Glutamatergic neuron (in vitro differentiated cells): ENCODE measurements around the gene SDHC. TPM values are rescaled to one million over a fixed set of nuclear protein-coding genes. Genes with fewer than 3 reads are reported as not detected.
A peak's percentile ranks its signal among the peaks of the same experiment; 100 is the strongest.

Experiments used
- DNase-seq: peaks from one replicate; pipeline ENCODE4 v3.0.0; 2022
- H3K27ac Mint-ChIP-seq: one replicate; pipeline ENCODE4 v1.8.0; 2020; ENCODE audit warnings: mild to moderate bottlenecking, mixed read lengths, inconsistent platforms; ENCODE audit not compliant: unreplicated experiment
- H3K27me3 Mint-ChIP-seq: one replicate; pipeline ENCODE4 v1.8.0; 2020; ENCODE audit warnings: mild to moderate bottlenecking, moderate library complexity, mixed read lengths, inconsistent platforms; ENCODE audit not compliant: unreplicated experiment
- H3K36me3 Mint-ChIP-seq: one replicate; pipeline ENCODE4 v1.8.0; 2020; ENCODE audit warnings: mild to moderate bottlenecking, mixed read lengths, inconsistent platforms; ENCODE audit not compliant: unreplicated experiment
- H3K4me1 Mint-ChIP-seq: one replicate; pipeline ENCODE4 v1.8.0; 2020; ENCODE audit warnings: mild to moderate bottlenecking, low read depth, mixed read lengths, inconsistent platforms; ENCODE audit not compliant: unreplicated experiment
- H3K4me3 Mint-ChIP-seq: one replicate; pipeline ENCODE4 v1.8.0; 2020; ENCODE audit warnings: mild to moderate bottlenecking, mixed read lengths, inconsistent platforms; ENCODE audit not compliant: unreplicated experiment
- H3K9me3 Mint-ChIP-seq: one replicate; pipeline ENCODE4 v1.8.0; 2020; ENCODE audit warnings: mild to moderate bottlenecking, moderate library complexity, mixed read lengths, inconsistent platforms; ENCODE audit not compliant: unreplicated experiment
- CTCF ChIP-seq: fragments of 200-600 bp; sonication (generic); IDR thresholded peaks from one replicate; pipeline ENCODE4 v1.5.0; 2021; ENCODE audit not compliant: partially characterized antibody, unreplicated experiment
- long read RNA-seq: library from polyadenylated mRNA; unstranded; transcript quantifications from one replicate; pipeline ENCODE4 v2.0.0, GENCODE V29; 2020; ENCODE audit not compliant: unreplicated experiment
- total RNA-seq: library from RNA; stranded (reverse); fragmentation: NEBNext Ultra II Directional; extraction: Animal tissue kit (Norgen Biotek cat#: 25700); gene quantifications from one replicate; pipeline ENCODE4 v1.2.1, GENCODE V29; 2021; ENCODE audit not compliant: unreplicated experiment

Gene SDHC
- total RNA-seq = 170 TPM
- long read RNA-seq, full-length matches to known transcripts = 15 of 17 reads
- long read RNA-seq, partial matches to known transcripts = 1 of 17 reads
- long read RNA-seq, other reads (novel, unspliced or antisense) = 1 of 17 reads

- Mint-ChIP-seq H3K27ac (peak within 1 kb of the TSS; percentile 98), H3K9me3 (peaks cover 2% of the 10 kb centered on the region), H3K4me3 (peak within 1 kb of the TSS; percentile 98), H3K36me3 (no peaks in the 10 kb centered on the region), H3K4me1 (peaks cover 28% of the 10 kb centered on the region), H3K27me3 (peaks cover 8% of the 10 kb centered on the region)
- TF ChIP-seq CTCF = no peak
- peak; percentile 92 for DNase-seq
Measured at GRCh38 chr1:161314201-161314981, at the start of gene SDHC. Gene SDHC (plus strand): TSS chr1:161314381. CDS start chr1:161314406, 25 bp downstream.

- H3K27ac Mint-ChIP-seq = no peak overlapping the region
- no peaks in the 10 kb centered on the region for H3K36me3 Mint-ChIP-seq
- TF ChIP-seq CTCF = no peak
- DNase-seq = no peak
- H3K9me3 Mint-ChIP-seq = peaks cover 2% of the 10 kb centered on the region
- no peak overlapping the region for H3K4me3 Mint-ChIP-seq
- peaks cover 15% of the 10 kb centered on the region for H3K4me1 Mint-ChIP-seq
- peaks cover 3% of the 10 kb centered on the region for H3K27me3 Mint-ChIP-seq
Measured at GRCh38 chr1:161265305-161265704, 48.9 kb upstream of the SDHC start.

GRCh38 chr1:161266202-161266601 lies 48.0 kb upstream of the SDHC start:
- no peak overlapping the region for H3K4me3 Mint-ChIP-seq
- no peak for TF ChIP-seq CTCF

GRCh38 chr1:161266836-161267235 lies 47.3 kb upstream of the SDHC start:
- Mint-ChIP-seq H3K36me3 (no peaks in the 10 kb centered on the region), H3K4me3 (no peak overlapping the region), H3K27me3 (no peaks in the 10 kb centered on the region), H3K9me3 (no peaks in the 10 kb centered on the region), H3K27ac (no peak overlapping the region), H3K4me1 (peaks cover under 1% of the 10 kb centered on the region)
- TF ChIP-seq CTCF = no peak
- DNase-seq = no peak

More at GRCh38 chr1:161266202-161266601, 48.0 kb upstream of the SDHC start:
- no peaks in the 10 kb centered on the region for H3K9me3 Mint-ChIP-seq
- H3K36me3 Mint-ChIP-seq = no peaks in the 10 kb centered on the region
- no peaks in the 10 kb centered on the region for H3K27me3 Mint-ChIP-seq
- H3K4me1 Mint-ChIP-seq = peaks cover 7% of the 10 kb centered on the region
- DNase-seq = no peak
- H3K27ac Mint-ChIP-seq = no peak overlapping the region

GRCh38 chr1:161267321-161267720 lies 46.9 kb upstream of the SDHC start:
- no peak for TF ChIP-seq CTCF
- no peak overlapping the region for H3K4me3 Mint-ChIP-seq
- H3K27ac Mint-ChIP-seq = no peak overlapping the region
- H3K27me3 Mint-ChIP-seq = no peaks in the 10 kb centered on the region
- no peaks in the 10 kb centered on the region for H3K36me3 Mint-ChIP-seq
- no peak for DNase-seq
- no peaks in the 10 kb centered on the region for H3K4me1 Mint-ChIP-seq
- H3K9me3 Mint-ChIP-seq = no peaks in the 10 kb centered on the region
